Measurements from ENCODE around the gene RFT1.

Gene RFT1

DNA sequence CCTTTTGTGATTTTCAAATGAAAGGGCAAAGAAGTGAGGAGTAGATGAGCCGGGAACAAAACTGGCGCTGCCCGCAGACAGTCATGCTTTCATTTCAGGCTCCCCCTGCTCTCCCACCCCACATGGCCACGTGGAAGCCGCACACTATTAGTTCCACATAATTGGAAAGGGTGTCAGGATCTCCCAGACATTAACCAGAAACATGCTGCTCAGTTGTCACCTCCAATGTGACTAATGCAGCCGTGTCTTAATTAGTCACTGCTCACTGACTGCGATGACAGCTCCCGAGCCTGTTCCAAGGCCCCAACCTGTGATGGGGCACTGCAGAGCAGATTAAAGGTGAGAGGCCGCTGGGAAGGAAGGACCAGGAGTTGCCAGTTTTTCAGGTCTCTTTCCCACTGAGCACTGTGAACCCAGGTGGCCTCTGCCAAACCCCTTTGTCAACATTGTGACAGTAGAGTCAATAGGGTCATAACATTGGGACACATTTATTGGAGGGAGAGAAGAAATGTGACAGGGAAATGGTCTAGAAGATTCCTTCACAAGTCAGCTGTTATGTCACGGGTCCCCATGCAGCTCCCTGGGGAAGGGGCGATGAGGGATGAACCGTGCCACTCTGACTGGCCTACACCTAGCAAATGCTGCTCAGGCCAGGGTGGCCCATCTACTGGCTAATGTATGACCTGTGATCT lies 45.8 kb downstream of the RFT1 start:
- DNase-seq = no peak

DNA sequence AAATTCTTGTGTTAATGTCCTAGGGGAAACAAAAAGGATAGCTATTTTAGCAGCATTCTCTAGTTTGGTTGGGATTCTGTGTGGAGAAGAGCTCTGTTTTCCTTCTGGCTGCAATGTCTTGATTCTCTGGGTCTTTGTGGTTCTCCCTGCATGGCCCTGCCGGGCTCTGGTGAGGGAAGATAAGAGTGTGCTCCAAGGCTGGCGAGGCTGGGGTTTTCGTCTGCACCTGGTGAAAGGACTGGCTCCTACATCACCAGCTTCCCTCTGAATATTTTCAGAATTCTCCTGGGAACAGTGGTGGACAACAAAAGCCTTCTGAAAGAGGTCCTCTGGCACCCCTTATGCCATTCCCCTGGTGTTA lies 46.3 kb downstream of the RFT1 start:
- no peak for DNase-seq

DNA sequence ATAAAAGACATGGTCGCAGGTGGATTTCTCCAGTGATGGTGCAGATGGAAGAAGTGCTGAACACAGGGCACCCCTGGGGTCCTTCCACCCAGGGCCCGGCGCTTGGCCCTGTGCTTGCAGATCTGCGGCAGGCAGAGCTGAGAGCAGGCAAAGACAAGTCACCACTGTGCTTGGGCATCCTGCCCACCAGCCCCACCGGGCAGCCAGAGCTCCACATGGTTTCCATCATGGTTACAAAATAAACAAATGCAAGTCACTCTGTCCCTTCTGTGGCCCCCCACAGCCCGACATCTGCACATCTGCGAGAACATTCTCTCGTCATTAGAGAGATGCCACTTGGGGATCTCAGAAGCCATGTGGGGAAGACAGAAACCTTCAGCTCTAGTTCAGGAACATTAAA lies 46.7 kb downstream of the RFT1 start:
- DNase-seq = no peak

DNA sequence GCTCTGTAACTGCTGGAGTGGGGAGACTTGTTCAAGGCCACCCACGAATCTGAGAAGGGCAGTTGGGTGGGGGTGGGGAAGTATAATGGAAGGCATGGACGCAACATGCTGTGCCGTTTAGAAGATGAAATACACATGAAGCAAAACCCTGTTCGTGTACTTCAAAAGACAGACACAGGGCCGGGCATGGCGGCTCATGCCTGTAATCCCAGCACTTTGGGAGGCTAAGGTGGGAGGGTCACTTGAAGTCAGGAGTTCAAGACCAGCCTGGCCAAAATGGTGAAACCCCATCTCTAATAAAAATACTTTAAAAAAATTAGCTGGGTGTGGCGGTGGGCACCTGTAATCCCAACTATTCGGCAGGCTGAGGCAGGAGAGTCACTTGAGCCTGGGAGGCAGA lies 47.5 kb downstream of the RFT1 start:
- DNase-seq = no peak

DNA sequence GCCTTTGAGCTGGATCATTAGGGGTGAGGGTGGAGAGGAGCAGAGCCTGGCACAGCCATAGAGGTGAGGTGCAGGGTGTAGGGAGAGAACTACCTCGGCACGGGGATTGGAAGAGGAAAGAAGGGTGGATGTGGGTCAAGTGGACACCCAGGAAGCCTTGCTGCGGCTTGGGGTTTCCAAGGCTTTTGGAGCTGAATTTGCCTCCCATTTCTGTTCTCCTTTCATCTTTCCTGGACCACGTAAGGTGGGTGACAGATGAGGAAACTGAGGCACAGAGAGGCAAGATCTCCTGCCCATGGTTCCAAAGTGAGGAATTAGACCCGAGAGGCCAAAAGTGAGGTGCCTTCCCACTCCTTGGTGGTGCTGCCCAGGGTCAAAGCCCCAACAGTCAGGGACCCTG lies 48.9 kb downstream of the RFT1 start:
- no peak for DNase-seq

DNA sequence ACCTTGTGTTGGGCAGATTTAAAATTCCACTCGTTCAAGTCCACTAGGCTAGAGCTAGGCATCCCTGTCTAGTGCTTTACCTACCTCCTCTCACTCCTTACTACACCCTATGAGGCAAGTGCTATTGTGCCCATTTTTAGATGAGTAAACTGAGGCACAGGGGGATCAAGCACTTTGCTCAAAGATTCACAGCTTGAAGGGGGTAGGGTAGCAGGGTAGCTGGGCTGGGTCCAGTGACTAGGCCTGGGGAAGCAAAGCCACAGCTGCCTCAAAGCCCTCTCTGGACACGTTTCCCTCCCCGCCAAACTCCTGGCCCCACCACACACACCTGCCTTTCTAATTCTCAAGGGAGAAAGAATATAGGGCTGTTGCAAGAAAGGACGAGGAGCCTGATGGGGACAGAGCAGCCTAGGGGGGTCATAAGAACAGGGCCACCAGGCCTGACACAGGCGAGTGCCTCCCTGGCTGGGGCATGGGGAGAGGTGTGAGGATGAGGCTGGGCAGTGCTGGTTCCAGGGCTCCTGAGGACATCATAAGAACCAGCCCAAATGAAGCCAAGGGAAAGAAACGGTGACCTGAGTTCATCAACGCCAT lies 49.5 kb downstream of the RFT1 start:
- DNase-seq = no peak

DNA sequence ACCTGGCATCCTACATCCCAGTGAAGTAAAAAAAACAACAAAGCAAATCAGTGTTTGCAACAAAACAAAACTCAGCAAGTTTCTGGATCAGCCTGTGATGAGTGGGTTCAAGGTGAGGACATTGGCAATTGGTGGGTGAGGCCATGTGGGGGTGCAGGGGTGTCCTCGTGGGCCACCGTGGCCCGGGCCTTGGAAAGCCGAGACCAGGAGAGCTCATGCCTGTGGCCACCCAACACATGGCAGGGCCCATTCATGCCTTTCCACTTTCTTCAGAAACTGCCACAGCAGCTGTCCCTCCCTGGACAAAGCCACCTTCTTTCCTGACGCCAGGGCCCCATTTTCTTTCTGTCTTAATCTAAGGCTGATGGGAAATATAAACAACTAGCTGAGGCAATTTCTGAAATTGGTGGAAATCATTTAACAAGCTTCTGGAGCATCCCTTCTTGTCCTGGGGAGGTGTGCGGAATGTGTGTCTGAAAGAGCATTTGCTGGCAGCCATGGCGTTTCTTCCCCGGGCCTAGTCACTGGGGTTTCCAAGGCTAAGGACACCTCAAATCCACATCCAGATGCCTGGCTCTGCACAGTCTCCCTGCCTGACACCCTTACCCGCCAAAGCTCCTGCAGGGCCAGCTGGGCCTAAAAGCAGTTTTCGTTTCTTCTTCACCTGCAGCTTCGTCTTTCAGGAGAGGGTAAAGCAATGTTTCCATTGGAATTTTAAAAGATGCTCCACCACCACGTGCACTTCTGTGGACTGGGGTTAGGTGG lies 50.3 kb downstream of the RFT1 start:
- DNase-seq = no peak

DNA sequence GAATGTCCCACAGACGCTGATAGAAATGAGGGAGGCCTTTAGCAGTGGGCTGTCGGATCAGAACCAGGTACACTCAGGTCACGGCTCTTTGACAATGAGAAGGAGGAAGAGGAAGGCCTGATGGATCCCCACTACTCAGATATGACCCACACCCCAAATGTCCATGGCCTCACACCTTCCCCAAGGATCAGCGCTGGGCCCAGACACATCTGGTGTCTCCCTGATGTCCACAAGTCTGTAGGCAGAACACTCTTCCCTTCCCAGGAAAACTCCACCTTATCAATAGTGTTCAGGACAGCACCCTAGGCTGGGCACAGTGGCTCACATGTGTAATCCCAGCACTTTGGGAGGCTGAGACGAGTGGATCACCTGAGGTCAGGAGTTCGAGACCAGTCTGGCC lies 51.1 kb downstream of the RFT1 start:
- DNase-seq = no peak

DNA sequence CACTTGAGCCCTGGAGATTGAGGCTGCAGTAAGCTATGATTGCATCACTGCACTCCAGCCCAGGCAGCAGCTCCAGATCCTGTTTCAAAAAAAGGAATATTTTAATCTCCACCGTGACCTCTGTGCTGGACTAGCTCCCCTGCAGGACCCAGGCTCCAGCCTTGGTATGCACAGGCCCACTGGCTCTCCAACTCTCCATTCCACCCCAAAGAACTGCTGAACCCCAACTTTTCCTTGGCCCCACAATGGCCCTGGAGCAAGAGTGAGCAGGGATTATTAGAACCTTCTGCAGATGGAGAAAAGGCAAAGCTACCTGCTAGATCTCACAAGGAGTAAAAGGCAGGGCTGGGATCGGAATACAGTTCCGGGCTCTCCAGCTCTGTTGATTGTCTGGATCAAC lies 51.6 kb downstream of the RFT1 start:
- no peak for DNase-seq

DNA sequence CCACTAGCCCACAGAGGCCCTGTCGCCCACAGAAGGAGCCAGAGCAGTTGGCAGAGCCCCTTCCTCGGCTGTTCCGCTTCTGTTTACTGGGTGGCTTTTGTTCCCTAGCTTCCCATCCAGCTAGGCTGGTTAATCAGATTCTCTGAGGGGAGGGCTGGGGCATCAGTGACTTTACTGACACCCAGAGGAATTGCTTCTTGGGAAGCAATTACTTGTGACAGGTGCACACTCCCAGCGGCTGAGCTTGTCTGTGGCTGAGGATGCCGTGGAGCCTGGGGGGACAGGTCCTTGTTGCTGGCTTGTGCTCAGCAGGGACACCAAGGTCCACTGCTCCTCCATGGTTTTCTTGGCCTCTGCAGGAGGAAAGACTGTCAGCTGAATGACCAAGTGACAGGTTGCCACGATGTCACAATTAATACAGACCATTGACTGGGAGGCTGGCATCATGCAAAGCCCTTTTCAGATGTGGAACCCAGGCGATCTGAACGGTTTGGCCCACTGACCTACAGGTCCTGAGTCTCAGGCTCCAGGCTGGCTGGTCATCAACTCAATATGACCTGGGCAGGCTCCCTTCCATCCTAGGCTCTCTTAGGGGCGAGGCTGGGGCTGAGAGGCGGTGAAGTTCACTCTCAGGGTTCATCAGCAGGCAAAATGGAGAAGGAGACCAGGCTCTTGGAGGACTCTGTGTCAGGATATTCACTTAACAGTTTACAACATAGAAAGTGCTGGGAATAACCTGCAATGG lies 52.6 kb downstream of the RFT1 start:
- no peak for DNase-seq

DNA sequence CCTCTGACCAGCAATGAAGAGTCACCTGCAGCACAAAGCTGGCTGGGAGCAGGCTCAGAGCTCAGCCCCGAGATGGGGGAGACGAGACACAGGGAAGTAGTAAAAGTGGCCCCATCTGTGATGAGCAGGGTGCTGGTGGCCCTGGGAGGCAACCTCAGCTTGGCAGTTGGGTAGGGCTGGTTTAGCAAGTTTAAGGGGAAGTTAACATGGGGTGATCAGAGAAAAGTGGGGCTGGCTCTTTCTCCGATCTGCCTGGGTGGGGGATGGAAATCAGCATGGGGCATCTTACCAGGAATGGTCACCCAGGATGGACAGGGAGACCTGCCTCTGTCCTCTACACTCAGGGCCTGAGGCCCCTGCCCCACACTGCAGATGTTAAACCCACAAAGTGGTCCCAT lies 54.5 kb downstream of the RFT1 start:
- no peak for DNase-seq

DNA sequence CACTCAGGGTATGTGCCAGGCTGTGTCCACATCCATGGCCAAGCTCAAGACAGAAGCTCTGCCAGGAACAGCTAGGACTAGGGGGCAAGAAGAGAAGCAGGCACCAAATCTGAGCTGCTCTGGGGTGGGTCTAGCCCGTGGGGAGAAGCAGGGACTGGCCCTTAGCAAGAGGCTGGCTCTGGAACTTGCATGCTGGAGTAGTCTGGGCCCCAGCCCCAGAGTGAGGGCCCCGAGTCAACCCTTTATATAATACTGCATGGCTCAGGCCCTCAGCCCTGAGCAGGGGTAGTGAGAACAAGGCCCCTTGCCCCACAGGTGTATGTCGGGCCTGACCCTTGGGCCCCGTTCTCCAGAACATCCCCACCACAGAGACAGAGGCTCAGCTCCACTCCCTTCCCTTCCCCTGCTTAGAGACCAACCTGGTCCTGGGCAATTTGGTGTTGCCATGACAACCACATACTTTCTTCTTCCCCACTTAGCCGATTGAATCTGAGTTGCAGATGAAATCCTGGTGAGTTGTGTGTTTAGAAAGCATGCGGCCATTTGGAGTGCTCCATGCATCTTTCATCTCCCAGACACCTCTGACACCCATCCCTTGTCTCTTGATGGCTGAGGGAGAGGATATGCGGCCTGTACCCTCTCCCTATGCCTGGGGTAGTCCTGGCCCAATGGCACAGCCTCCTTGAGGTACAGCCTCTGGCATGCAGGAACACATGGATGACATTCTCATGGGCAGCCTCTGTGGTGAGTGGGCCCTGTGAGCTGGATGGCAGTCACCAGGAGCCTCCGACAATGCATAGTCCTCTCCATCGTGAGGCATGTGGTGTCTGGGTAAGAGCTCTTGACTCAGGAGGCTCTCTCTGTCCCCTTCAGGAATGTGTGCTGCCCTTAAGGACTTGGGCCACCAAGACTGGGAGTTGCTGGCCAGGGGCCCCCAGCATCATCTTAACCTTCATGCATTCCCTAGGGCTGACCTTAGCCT lies 55.2 kb downstream of the RFT1 start:
- no peak for DNase-seq

DNA sequence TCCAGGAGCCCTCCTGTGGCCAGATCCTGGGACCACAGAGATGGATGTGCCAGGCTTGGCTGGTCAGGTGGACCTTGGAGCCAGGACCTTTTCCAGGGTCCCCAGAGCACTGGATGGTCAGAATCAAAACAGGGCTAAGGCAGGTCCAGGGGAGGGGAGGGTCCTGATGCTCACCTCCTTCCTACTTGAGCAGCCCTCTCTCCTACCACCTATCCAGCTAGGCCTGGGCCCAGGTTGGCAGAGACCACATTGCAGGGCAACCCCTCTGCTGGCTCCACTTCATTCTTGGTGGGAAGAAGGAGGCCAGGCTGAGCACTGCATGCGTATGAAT lies 55.9 kb downstream of the RFT1 start:
- DNase-seq = no peak

DNA sequence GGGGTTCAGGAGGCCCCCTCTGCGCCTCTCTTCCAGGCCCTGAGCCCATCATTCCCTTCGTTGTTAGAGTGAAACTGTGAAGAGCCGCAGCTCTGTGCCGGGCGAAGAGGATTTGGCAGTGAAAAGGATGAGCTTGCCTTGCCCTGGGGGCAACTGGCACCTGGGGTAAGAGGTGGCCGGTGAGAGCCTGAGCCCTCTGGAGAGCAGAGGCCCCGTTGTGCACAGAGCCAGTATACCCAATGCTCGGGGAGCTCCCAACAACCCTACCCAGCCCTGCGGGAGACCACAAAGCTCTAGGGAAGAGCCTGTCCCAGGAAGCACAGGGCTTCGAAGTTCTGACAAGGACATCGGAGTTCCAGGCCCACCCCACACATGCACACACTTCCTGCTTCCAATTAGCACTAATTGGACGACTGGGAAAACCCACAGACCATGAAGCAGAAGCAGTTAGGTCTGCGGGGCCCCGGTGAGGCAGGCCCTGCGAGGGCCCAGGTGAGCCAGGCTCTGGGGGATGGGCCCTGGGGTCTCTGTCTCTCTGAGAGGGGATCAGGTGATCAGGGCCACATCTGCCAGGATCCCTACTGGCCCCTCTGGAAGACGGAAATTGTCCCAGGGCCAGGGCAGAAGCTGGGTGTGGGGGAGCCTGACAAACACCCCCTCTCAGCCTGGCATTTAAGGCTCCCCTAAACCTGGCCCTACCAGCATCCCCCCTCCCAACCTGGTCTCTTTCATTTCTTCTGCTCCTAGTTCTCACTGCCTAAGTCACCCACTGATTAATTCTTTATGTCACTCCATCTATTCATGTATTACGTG lies 56.5 kb downstream of the RFT1 start:
- no peak for DNase-seq

DNA sequence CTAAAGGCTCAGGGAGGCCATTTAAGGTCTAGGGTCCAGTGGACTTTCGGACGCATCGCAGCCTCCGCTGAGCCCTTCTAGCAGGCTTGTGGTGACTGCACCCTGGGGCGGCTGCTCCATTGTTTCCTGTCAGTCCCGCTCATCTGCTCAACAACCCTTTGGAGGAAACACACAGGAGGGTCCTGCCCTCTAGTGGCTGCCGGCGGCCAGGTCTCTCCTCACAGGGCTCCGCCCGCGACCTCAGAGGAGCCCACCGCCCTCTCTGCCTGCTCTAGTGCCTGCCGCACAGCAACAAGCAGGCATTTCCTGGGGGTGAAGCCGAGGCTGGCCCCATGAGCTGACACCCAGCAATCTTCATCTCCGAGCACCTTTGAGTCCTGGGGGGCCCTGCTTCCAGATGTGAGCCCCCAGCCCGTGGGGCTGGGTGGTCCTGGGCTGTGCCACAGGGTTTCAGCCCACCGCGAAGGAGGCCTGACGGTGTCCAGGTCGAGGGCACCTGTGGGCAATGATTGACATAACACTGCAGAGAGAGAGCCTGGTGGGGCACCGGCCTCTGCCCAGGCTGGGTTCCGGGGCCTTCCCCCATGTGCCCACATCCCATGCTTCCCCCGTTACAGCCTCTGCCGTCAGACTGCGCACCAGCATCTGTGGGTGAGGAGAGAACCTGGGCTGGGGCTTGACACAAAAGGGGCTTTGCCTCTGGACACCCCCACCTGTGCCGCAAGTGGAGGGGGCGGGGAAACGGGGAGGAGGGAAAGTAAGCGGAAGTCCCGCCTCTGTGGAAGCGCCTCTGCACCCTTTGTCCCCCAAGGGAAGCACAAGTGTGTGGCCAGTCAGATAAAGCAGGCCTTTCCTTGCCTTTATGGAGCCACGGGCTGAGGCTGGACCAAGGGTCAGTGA lies 57.3 kb downstream of the RFT1 start:
- peak; percentile 92 for DNase-seq

DNA sequence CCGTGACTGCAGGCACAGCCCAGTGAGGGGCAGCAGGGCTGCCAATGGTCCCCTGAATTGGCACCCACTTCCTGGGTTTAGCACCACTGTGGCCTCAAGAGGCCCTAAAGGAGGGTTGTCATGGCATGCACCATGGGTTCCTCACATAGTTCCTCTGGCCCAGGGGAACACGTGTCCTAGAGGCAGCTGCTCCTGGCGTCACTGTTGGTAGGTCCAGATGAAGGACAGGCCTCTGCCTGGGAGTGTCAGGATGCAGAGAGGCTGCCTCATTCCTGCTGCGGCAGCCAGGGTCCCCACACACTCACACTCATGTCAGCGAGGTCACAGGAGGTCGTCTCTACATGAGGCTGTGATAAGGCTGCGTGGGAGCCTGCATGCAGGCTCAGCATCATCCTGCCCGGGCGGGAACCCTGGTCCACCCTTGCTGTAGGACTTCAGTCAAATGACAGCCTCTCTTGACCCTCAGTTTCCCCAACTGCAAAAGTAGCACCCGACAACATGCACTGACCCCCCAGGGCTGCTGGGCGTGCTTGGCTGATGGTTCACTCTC lies 58.3 kb downstream of the RFT1 start:
- no peak for DNase-seq

DNA sequence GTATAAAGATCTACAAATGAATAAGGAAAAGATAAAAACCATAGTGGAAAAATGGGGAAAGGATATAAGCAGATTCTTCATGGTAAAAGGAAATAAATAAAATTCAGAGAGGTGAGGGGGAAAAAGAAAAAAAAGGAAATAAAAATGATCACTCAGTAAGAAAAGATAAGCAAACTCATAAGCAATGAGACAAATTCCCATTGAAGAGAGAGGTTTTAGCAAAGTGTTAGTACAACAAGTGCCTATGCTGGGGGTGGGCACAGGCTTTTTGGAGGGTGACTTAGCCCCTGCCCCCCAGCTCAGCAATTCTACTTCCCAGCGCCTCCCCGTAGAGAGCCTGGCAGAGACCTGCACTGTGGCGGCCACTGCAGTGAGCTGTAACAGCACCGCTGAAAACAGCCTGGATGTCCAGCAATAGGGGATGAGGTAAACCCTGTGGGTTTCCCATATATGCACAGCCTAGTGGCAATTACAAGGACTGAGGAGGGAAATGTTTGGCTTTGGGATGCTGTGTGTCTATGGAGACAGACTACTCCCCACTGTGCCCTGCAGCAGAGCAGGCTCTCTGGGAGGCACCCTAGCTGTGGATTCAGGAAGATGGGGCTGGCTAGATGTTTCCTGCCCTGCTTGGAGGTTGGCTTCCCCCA lies 60.7 kb downstream of the RFT1 start:
- no peak for DNase-seq

DNA sequence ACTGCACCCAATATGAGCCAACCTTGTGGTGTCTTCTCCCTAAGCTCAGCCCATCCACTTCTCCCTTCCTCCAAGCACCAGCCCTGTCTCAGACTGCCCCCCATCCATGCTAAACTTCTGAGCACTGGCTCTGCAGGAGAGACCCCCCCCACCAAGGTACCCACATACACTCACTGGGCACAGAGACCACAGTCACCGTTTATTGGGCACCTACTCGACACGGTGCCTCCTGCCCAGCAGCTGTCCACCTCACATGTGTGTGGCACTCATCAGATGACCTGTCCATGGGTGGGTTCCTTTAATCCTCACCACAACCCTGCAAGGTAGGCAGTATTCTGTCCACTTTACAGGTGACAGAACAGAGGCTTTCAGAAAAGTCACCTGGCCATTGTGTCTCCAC lies 62.1 kb downstream of the RFT1 start:
- DNase-seq = no peak

DNA sequence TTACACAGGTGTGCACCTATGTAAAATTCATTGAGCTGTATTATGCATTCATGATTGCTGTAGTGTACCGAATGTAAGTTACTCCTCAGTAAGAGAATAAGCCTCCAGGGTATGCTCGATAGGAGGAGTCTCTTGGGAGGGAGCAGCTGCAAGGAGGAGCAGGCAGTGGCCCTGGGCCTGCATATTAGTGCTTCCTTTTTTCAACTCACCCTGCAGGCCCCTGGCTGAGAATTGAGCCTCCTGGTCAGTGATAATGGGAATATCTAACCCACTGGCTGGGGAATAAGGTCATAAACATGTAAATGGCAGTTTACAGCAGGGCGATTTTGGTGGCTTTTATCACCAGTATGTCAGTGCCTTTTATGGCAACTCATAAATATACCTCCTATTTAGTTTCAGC lies 62.7 kb downstream of the RFT1 start:
- no peak for DNase-seq
